Right lobe of liver (tissue), 4 donors: Measurements from ENCODE around the gene SPOCK1.
"Not testable (repeated sequence)": the region's sequence is repeated elsewhere in the genome, so short reads cannot be mapped to it uniquely, and the experiment has no call there.

Source experiments
- POLR2A ChIP-seq: fragments of 450-650 bp; IDR thresholded peaks from one replicate; pipeline ENCODE4 v1.6.1; 2017; ENCODE audit warnings: antibody characterized with exemption, mild to moderate bottlenecking
- TF ChIP-seq, protein P1 (sequence below), 4 donors: fragments of 200-600 bp in 3 of 4; fragments of 450-650 bp in 1 of 4; IDR thresholded peaks; one replicate each; pipeline versions ENCODE4 v1.5.1 to v1.8.0; 2016 to 2022; ENCODE audit warnings: antibody characterized with exemption in 4 of 4, mild to moderate bottlenecking in 2 of 4
- donor health status: DM: no; HTN: no; CAD: no.
- donor health status: DM: no; HTN: no; CAD: no.
- donor health status: DM: no; HTN: yes; CAD: no.

DNA sequence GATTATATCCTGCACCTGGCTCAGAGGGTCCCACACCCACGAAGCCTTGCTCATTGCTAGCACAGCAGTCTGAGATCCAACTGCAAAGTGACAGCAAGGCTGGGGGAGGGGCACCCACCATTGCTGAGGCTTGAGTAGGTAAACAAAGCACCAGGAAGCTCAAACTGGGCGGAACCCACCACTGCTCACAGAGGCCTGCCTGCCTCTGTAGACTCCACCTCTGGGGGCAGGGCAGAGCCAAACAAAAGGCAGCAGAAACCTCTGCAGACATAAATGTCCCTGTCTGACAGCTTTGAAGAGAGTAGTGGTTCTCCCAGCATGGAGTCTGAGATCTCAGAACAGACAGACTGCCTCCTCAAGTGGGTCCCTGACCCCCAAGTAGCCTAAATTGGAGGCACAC is 36.3 kb upstream of the SPOCK1 start:
- TF ChIP-seq, protein P1, sequence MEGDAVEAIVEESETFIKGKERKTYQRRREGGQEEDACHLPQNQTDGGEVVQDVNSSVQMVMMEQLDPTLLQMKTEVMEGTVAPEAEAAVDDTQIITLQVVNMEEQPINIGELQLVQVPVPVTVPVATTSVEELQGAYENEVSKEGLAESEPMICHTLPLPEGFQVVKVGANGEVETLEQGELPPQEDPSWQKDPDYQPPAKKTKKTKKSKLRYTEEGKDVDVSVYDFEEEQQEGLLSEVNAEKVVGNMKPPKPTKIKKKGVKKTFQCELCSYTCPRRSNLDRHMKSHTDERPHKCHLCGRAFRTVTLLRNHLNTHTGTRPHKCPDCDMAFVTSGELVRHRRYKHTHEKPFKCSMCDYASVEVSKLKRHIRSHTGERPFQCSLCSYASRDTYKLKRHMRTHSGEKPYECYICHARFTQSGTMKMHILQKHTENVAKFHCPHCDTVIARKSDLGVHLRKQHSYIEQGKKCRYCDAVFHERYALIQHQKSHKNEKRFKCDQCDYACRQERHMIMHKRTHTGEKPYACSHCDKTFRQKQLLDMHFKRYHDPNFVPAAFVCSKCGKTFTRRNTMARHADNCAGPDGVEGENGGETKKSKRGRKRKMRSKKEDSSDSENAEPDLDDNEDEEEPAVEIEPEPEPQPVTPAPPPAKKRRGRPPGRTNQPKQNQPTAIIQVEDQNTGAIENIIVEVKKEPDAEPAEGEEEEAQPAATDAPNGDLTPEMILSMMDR (IDR thresholded peaks at IDR 0.05) = not testable (repeated sequence)
- TF ChIP-seq POLR2A = not testable (repeated sequence)
